GM21737 (cell line): ENCODE data around the gene TNNI3.
"Not testable (repeated sequence)": the region's sequence is repeated elsewhere in the genome, so short reads cannot be mapped to it uniquely, and the experiment has no call there.

ENCODE experiments used
- ATAC-seq: cut with Tn5 transposase; IDR thresholded peaks from one replicate; pipeline ENCODE4 v1.9.1; 2021; ENCODE audit warnings: mild to moderate bottlenecking, moderate library complexity; ENCODE audit not compliant: unreplicated experiment

Gene TNNI3

GRCh38 chr19:55157064-55157908 lies at the start of gene TNNI3:
Gene TNNI3, minus strand, starts transcription at chr19:55157732. Its CDS starts 143 bp downstream, at chr19:55157589.
- no peak for ATAC-seq

DNA sequence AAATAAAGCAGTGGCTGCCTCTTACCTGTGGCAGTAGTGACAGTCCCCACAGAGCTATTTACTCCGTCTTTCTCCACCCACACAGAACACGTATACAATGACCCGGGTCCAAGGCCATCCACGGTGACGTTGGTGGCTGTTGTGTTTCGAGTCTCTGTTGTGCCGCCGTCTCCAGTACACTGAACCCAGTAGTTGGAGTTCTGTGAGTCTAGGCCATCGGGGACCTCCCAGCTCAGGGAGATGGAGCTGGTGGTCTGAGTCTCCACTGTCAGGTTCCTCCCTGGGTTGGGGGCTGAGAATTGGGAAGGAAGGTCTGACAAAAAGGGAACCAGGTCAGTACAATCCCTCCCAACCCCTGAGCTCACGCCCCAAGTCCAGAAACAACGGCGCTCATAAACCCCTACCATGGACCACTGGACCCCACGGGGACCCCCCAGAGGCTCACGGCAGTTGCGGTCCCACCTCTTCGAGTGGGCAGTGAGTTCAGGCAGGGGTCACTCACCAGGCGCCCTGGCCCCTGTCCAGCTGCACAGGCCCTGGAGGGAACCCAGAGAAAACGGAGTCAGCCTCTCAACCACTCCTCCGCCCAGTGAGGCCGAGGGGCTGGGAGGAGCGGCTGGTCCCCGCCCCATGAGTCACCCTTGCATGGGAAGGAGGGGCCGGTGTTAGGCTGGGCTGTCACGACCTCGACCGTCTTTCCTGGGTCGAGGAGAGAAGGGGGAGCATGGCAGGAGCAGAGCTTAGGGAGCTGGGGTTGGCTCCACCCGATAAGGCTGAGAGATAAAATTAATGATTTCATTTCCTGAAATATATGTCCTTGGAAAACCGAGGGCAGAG lies 49.4 kb upstream of the TNNI3 start:
- ATAC-seq, result no peak

DNA sequence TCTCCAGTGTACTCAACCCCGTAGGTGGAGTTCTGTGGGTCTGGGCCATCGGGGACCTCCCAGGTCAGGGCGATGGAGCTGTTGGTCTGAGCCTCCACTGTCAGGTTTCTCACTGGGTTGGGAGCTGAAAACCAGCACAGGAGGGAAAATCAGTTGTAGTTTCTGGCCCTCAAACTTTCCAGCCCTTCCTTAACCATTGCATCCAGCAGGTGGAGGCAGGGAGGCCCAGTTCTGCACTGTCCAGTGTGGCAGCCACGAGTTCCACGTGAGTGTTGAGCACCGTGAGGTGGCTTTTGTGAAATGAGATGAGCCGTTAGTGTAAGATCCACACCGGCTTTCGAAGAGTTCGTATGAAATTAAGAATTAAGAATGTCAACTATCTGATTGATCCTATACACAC lies 44.7 kb upstream of the TNNI3 start:
- ATAC-seq, result not testable (repeated sequence)

- no peak for ATAC-seq
These were observed 42.2 kb upstream of the TNNI3 start for GRCh38 chr19:55199620-55200204.

DNA sequence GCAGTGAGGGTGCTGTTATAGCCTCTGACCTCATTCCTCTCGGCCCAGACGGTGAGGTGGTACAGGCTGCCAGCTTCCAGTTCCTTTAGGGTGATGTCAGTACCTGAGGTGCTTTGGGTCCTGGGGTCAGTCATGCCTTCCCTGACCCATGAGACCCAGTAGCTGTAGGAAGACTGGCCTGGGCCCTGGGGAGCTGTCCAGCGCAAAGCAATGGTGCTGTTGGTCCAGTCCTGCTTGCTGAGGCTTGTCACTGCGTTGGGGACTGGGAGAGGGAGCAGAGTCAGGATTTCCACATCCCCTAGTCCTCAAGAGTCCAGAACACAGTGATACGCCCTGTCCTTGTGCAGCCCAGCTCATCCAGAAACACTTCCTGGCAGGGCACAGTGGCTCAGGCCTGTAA lies 41.1 kb upstream of the TNNI3 start:
- no peak for ATAC-seq

DNA sequence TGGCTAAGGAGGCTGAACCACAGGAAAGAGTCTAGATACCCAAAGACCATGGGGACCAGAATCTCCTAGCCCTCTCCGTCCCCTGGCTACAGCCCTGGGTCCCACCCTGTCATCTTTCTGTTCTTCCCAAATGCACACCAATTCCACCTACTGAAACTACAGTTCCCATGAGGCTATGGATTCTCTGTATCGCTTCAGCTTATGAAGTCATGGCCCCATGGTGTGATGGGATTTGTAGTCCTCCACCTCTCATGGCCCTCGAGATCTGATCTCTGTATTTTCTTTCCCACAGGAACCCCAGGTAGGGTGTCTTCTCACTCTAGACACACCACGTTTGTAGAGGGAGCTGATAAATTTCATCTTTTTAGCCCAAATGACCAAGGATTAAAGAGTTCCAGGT lies 40.0 kb upstream of the TNNI3 start:
- ATAC-seq, result no peak

DNA sequence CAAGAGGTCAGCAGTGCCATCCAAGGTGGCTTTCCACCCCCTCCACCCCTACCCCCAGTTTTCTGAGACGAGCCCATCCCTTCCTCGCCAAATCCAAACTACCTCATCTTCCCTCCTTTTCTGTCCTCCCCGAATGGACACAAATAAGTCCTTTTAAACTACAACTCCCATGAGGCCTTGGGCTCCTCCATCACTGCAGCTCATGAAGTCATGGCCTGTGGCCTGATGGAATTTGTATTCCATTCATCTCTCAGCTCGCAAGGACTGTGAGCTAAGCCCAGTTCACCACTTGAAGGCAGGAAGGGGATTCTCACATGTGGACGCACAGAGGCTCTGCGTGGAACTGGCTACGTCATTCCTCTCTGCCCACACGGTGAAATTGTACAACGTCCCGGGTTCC lies 39.3 kb upstream of the TNNI3 start:
- ATAC-seq, result no peak

- no peak for ATAC-seq
These were observed 35.9 kb upstream of the TNNI3 start for GRCh38 chr19:55193481-55193880.

DNA sequence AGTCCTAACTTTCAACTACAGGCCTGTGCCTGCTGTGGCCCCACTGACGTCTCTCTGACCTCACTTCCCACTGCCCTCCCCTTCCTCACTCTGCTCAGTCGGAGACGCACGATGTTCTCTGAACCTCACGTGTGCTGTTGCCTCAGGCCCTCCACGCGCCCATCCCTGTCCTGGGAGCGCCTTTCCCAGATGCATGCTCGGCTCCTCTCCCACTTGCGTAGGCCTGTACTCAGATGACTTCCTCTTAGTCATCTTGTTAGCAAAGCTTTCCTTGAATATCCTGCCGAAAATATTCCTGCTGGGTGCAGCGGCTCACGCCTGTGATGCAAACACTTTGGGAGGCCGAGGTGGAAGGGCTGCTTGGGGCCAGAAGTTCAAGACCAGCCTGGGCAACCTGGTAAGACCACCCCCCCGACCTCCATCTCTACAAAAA lies 31.9 kb upstream of the TNNI3 start:
- ATAC-seq, result no peak

- ATAC-seq, result no peak
These were observed 31.1 kb upstream of the TNNI3 start for GRCh38 chr19:55188625-55189024.

GRCh38 chr19:55186080-55186479 lies 28.5 kb upstream of the TNNI3 start:
- no peak for ATAC-seq

- ATAC-seq, result no peak
These were observed 24.2 kb upstream of the TNNI3 start for GRCh38 chr19:55181740-55182139.

GRCh38 chr19:55179606-55180484 lies 22.3 kb upstream of the TNNI3 start, which contains the start of gene SYT5:
Gene SYT5, minus strand, starts transcription at chr19:55180289. Its CDS starts 1,248 bp downstream, at chr19:55179041.
- no peak for ATAC-seq

GRCh38 chr19:55178781-55179599 lies 21.5 kb upstream of the TNNI3 start:
- ATAC-seq, result peak; percentile 68

- no peak for ATAC-seq
These were observed 18.5 kb upstream of the TNNI3 start for GRCh38 chr19:55176076-55176475.

DNA sequence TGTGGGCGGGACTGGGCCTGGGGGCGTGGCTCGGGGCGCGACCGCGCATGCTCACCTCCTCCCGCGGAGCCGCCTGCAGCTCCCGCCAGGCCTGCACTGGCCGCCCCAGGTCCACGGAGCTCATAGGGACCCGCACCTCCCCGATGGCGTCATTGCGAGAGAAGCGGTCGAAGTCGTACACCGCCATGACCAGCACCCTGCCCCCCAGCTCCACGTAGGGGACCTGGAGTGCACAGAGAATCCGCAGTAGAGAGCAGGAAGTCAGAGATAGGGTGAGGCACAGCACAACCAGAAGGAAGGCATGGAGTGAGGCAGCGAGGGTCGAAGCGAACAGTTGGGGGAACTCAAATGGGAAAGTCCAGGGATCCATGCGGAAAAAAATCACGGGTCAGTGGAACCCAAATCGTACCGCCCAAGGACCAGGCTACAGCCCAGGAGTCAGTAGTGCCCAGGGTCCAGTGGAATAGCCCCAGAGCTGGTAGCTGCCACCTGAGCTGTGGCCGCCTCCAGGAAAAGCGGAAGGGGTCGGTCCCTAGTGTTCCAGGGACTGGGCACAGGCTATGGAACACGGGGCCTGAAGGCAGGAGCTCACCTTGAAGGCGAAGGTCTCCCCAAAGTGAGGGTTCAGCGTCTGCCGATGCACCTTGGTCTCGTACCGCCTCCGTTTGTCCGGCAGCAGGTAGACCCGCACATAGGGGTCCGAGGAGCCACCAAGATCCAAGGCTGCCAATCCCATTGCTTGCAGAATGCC lies 17.8 kb upstream of the TNNI3 start:
- ATAC-seq, result no peak

GRCh38 chr19:55174425-55175116 lies 17.0 kb upstream of the TNNI3 start:
- no peak for ATAC-seq

GRCh38 chr19:55173714-55174409 lies 16.3 kb upstream of the TNNI3 start:
- ATAC-seq, result no peak
